CD14-positive monocyte (primary cell): ENCODE measurements around the gene RASD2. TPM values are rescaled to one million over a fixed set of nuclear protein-coding genes. Genes with fewer than 3 reads are reported as not detected.

ENCODE experiments used
- DNase-seq, 3 donors: peaks; one replicate each; pipeline ENCODE4 v3.0.0-alpha.2; 2011 to 2022
- H2AFZ ChIP-seq: 2 replicates; pipeline ENCODE4 v1.6.0; 2012; ENCODE audit warnings: mild to moderate bottlenecking, low read depth, low read length, inconsistent platforms; ENCODE audit not compliant: insufficient read depth, poor library complexity, severe bottlenecking
- H3K27ac ChIP-seq, 2 donors: 1 replicate in 1 of 2; 2 replicates in 1 of 2; pipeline ENCODE4 v1.5.1; 2012 to 2013; ENCODE audit warnings: low read length in 2 of 2, control low read depth in 1 of 2, inconsistent platforms in 1 of 2, low read depth in 1 of 2, mild to moderate bottlenecking in 1 of 2
- H3K27me3 ChIP-seq, 2 donors: one replicate each; pipeline versions ENCODE4 v1.6.0 to v1.6.1; 2011 to 2013; ENCODE audit warnings: low read length in 2 of 2; ENCODE audit not compliant: control insufficient read depth in 2 of 2, insufficient read depth in 2 of 2
- H3K36me3 ChIP-seq, 2 donors: replicated peaks in 1 of 2; 1 replicate in 1 of 2; 2 replicates in 1 of 2; pipeline versions ENCODE4 v1.5.1 to v1.6.1; 2012 to 2013; ENCODE audit warnings: low read length in 2 of 2, control low read depth in 1 of 2, inconsistent platforms in 1 of 2, mild to moderate bottlenecking in 1 of 2; ENCODE audit not compliant: insufficient read depth in 2 of 2, control insufficient read depth in 1 of 2
- H3K4me1 ChIP-seq, 2 donors: 1 replicate in 1 of 2; 2 replicates in 1 of 2; pipeline versions ENCODE4 v1.5.1 to v1.6.1; 2012 to 2013; ENCODE audit warnings: low read length in 2 of 2, control low read depth in 1 of 2, inconsistent platforms in 1 of 2, mild to moderate bottlenecking in 1 of 2, moderate library complexity in 1 of 2; ENCODE audit not compliant: insufficient read depth in 2 of 2, control insufficient read depth in 1 of 2
- H3K4me2 ChIP-seq: replicated peaks from 2 replicates; pipeline ENCODE3; 2012; ENCODE audit warnings: low read length, moderate library complexity, mild to moderate bottlenecking; ENCODE audit not compliant: poor library complexity, severe bottlenecking; ENCODE audit errors: extremely low read depth
- H3K4me3 ChIP-seq, 3 experiments: fragments of 200-600 bp in 1 of 3; sonication (generic) in 1 of 3; replicated peaks in 1 of 3; 1 replicate in 2 of 3; 2 replicates in 1 of 3; pipeline ENCODE4 v1.5.1; 2011 to 2013; ENCODE audit warnings: low read length in 3 of 3, mild to moderate bottlenecking in 3 of 3, control low read depth in 2 of 3, low read depth in 2 of 3, inconsistent platforms in 1 of 3, moderate library complexity in 1 of 3
- H3K79me2 ChIP-seq: 2 replicates; pipeline ENCODE4 v1.6.0; 2012; ENCODE audit warnings: mild to moderate bottlenecking, control low read depth, inconsistent platforms, low read length, moderate library complexity; ENCODE audit not compliant: insufficient read depth
- H3K9ac ChIP-seq: 2 replicates; pipeline ENCODE4 v1.6.0; 2017; ENCODE audit warnings: low read length, mild to moderate bottlenecking; ENCODE audit not compliant: insufficient read depth, poor library complexity, severe bottlenecking
- H3K9me3 ChIP-seq, 2 donors: replicated peaks in 1 of 2; 1 replicate in 1 of 2; 2 replicates in 1 of 2; pipeline versions ENCODE4 v1.5.1 to v1.6.1; 2012 to 2013; ENCODE audit warnings: low read length in 2 of 2, control low read depth in 1 of 2; ENCODE audit not compliant: control insufficient read depth in 1 of 2, insufficient read depth in 1 of 2
- H4K20me1 ChIP-seq: 2 replicates; pipeline ENCODE4 v1.6.0; 2012; ENCODE audit warnings: mild to moderate bottlenecking, low read length, control low read depth, moderate library complexity; ENCODE audit not compliant: insufficient read depth
- H3K27ac Mint-ChIP-seq, 7 donors: one replicate each; pipeline ENCODE4 v1.8.0; 2020; ENCODE audit warnings: mild to moderate bottlenecking in 7 of 7, mixed read lengths in 7 of 7, moderate library complexity in 6 of 7, inconsistent platforms in 2 of 7
- H3K27me3 Mint-ChIP-seq, 3 donors: one replicate each; pipeline ENCODE4 v1.8.0; 2021 to 2022; ENCODE audit warnings: low read depth in 3 of 3, mild to moderate bottlenecking in 3 of 3, mixed read lengths in 3 of 3, moderate library complexity in 3 of 3, inconsistent platforms in 1 of 3
- H3K36me3 Mint-ChIP-seq, 2 donors: one replicate each; pipeline ENCODE4 v1.8.0; 2020; ENCODE audit warnings: mixed read lengths in 2 of 2, inconsistent platforms in 1 of 2, mild to moderate bottlenecking in 1 of 2
- H3K4me1 Mint-ChIP-seq: one replicate; pipeline ENCODE4 v1.8.0; 2020; ENCODE audit warnings: mild to moderate bottlenecking, mixed read lengths
- H3K4me3 Mint-ChIP-seq, 2 donors: one replicate each; pipeline ENCODE4 v1.8.0; 2020; ENCODE audit warnings: mild to moderate bottlenecking in 2 of 2, mixed read lengths in 2 of 2, moderate library complexity in 1 of 2
- H3K9me3 Mint-ChIP-seq, 7 donors: one replicate each; pipeline ENCODE4 v1.8.0; 2020 to 2022; ENCODE audit warnings: mixed read lengths in 7 of 7, mild to moderate bottlenecking in 6 of 7, moderate library complexity in 6 of 7, inconsistent platforms in 2 of 7
- WGBS: methylation state at CpG from one replicate; pipeline ENCODE4 v1.1.5; 2013; ENCODE audit warnings: missing lambda C conversion rate; ENCODE audit not compliant: insufficient coverage; 5-methylcytosine and 5-hydroxymethylcytosine counted together
- intact Hi-C, 2 donors: fragments of 100-400 bp; cut with micrococcal nuclease; formaldehyde crosslinking; loops; one replicate each; pipeline versions ENCODE4 v1.15.0 to v1.15.1; 2023
- polyA plus RNA-seq, 3 donors: library from polyadenylated mRNA; depleted of rRNA in 1 of 3; unstranded in 2 of 3; stranded (reverse) in 1 of 3; fragments of 300-500 nt in 2 of 3; fragments of >200 nt in 1 of 3; fragmentation: Illumina TruSeq in 2 of 3; gene quantifications; 1 replicate in 2 of 3; 2 replicates in 1 of 3; pipeline ENCODE4 v1.2.3, GENCODE V29; 2012 to 2021
- TF ChIP-seq, protein P1 (sequence below): fragments of 200-600 bp; IDR thresholded peaks from one replicate; pipeline ENCODE4 v1.8.0; 2022; ENCODE audit warnings: antibody characterized with exemption, mild to moderate bottlenecking

Gene RASD2
- polyA plus RNA-seq, 3 donors, result 0.29 TPM; not detected in 2

GRCh38 chr22:35558719-35559118 is 18.1 kb downstream of the RASD2 start:
- no peaks in the 10 kb centered on the region for H3K9me3 ChIP-seq
- TF ChIP-seq, protein P1, sequence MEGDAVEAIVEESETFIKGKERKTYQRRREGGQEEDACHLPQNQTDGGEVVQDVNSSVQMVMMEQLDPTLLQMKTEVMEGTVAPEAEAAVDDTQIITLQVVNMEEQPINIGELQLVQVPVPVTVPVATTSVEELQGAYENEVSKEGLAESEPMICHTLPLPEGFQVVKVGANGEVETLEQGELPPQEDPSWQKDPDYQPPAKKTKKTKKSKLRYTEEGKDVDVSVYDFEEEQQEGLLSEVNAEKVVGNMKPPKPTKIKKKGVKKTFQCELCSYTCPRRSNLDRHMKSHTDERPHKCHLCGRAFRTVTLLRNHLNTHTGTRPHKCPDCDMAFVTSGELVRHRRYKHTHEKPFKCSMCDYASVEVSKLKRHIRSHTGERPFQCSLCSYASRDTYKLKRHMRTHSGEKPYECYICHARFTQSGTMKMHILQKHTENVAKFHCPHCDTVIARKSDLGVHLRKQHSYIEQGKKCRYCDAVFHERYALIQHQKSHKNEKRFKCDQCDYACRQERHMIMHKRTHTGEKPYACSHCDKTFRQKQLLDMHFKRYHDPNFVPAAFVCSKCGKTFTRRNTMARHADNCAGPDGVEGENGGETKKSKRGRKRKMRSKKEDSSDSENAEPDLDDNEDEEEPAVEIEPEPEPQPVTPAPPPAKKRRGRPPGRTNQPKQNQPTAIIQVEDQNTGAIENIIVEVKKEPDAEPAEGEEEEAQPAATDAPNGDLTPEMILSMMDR, result no peak

DNA sequence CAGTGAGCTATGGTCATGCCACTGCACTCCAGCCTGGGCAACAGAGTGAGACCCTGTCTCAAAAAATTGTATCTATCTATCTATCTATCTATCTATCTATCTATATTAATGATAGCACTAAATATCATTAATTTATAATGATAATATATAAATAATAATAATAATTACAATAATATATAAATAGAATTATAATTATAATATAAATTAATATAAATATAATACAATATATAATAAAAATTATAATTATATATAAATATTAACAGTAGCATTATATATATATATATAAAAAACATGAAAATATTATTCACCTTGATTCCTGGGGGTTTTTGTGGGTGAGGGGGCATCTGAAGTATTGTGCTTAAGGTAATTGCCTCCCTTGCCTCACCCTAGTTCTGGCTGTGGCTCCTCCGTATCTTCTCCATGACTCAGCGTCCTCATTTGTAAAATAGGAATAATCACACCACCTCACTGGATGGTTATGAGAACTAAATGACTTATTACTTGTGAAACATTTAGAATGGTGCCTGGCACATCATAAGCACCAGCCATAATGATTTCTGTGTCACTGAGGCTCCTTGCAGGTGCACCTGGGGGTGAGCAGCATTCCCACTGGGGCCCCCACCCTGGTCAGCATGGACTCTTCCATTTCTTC is 18.8 kb downstream of the RASD2 start:
- H4K20me1 ChIP-seq, result no peaks in the 10 kb centered on the region
- no peak for DNase-seq
- no peaks in the 10 kb centered on the region for H3K36me3 Mint-ChIP-seq
- no peak overlapping the region for H3K27ac Mint-ChIP-seq
- H3K4me3 ChIP-seq, result no peak overlapping the region
- WGBS, result no CpG with 5 or more reads among the region's 2 CpGs
- no peak overlapping the region for H3K4me3 Mint-ChIP-seq
- peaks cover 0 to 2% (median 0%) of the 10 kb centered on the region in 7 donors for H3K9me3 Mint-ChIP-seq
- H3K9ac ChIP-seq, result no peak overlapping the region
- H3K27me3 Mint-ChIP-seq, result peaks cover 8 to 25% (median 12%) of the 10 kb centered on the region in 3 donors
- H3K79me2 ChIP-seq, result no peaks in the 10 kb centered on the region
- H3K4me1 Mint-ChIP-seq, result peaks cover 11% of the 10 kb centered on the region
- no peak overlapping the region for H3K27ac ChIP-seq
- no peak overlapping the region for H2AFZ ChIP-seq
- H3K4me2 ChIP-seq, result no peak overlapping the region
- no peaks in the 10 kb centered on the region for H3K9me3 ChIP-seq
- H3K4me1 ChIP-seq, result no peaks in the 10 kb centered on the region
- peaks cover 0 to 3% of the 10 kb centered on the region in 2 donors for H3K27me3 ChIP-seq
- TF ChIP-seq, protein P1, result no peak
- intact Hi-C loops, result no loop called here
- H3K36me3 ChIP-seq, result no peaks in the 10 kb centered on the region

More at GRCh38 chr22:35558719-35559118, 18.1 kb downstream of the RASD2 start:
- no peak for DNase-seq
- intact Hi-C loops, result no loop called here
- peaks cover 8 to 26% (median 12%) of the 10 kb centered on the region in 3 donors for H3K27me3 Mint-ChIP-seq
- peaks cover 11% of the 10 kb centered on the region for H3K4me1 Mint-ChIP-seq
- Histone ChIP-seq H3K36me3 (no peaks in the 10 kb centered on the region), H4K20me1 (no peaks in the 10 kb centered on the region), H3K4me3 (no peak overlapping the region), H3K4me2 (no peak overlapping the region), H3K79me2 (no peaks in the 10 kb centered on the region), H3K4me1 (no peaks in the 10 kb centered on the region), H3K9ac (no peak overlapping the region), H3K27ac (no peak overlapping the region), H2AFZ (no peak overlapping the region), H3K27me3 (peaks cover 0 to 3% of the 10 kb centered on the region in 2 donors)
- WGBS, result 100% methylated on average over 3 of the region's 3 CpGs
- H3K4me3 Mint-ChIP-seq, result no peak overlapping the region
- no peak overlapping the region for H3K27ac Mint-ChIP-seq
- H3K9me3 Mint-ChIP-seq, result peaks cover 0 to 2% (median 0%) of the 10 kb centered on the region in 7 donors
- H3K36me3 Mint-ChIP-seq, result no peaks in the 10 kb centered on the region
